Measurements from ENCODE around the gene ABCA13.

GRCh38 chr7:48497521-48497920 lies 326.3 kb downstream of the ABCA13 start:
- no peak for TF ChIP-seq CTCF (IDR thresholded peaks at IDR 0.05)
- TF ChIP-seq POLR2A (IDR thresholded peaks at IDR 0.05) = no peak

Data from right lobe of liver (tissue), 4 donors.